HEK293T (cell line): ENCODE measurements around the gene PPP1R3A.

Experiments used
- CTCF ChIA-PET: fragments of 350-600 bp; formaldehyde crosslinking; extraction: SDS; loops from one replicate; lab custom pipeline; 2021; ENCODE audit warnings: antibody characterized with exemption, inconsistent platforms; lab: Yijun Ruan, JAX
- POLR2A ChIA-PET: fragments of 350-600 bp; formaldehyde crosslinking; extraction: SDS; loops from one replicate; lab custom pipeline; 2020; ENCODE audit warnings: antibody characterized with exemption, inconsistent platforms; lab: Yijun Ruan, JAX
- DNase-seq: peaks from one replicate; pipeline ENCODE4 v3.0.0; 2012; ENCODE audit warnings: mixed read lengths; ENCODE audit errors: extremely low spot score
- ARNT ChIP-seq: fragments of 450-650 bp; IDR thresholded peaks from 2 replicates; pipeline ENCODE4 v1.6.1; 2017; ENCODE audit warnings: mild to moderate bottlenecking
- BHLHE40 ChIP-seq: fragments of 450-650 bp; IDR thresholded peaks from 2 replicates; pipeline ENCODE4 v1.6.1; 2016; ENCODE audit warnings: mild to moderate bottlenecking, moderate library complexity, borderline replicate concordance
- CTBP1 ChIP-seq: fragments of 450-650 bp; IDR thresholded peaks from 2 replicates; pipeline ENCODE4 v1.6.1; 2016; ENCODE audit warnings: borderline replicate concordance
- ELF4 ChIP-seq: fragments of 450-650 bp; IDR thresholded peaks from 2 replicates; pipeline ENCODE4 v1.6.1; 2017; ENCODE audit warnings: antibody characterized with exemption
- FOXA1 ChIP-seq: fragments of 450-650 bp; IDR thresholded peaks from 2 replicates; pipeline ENCODE4 v1.6.1; 2016; ENCODE audit warnings: mild to moderate bottlenecking
- FOXK2 ChIP-seq: fragments of 450-650 bp; IDR thresholded peaks from 2 replicates; pipeline ENCODE4 v1.6.1; 2016; ENCODE audit warnings: mild to moderate bottlenecking
- FOXM1 ChIP-seq: fragments of 450-650 bp; IDR thresholded peaks from 2 replicates; pipeline ENCODE4 v1.6.1; 2017; ENCODE audit warnings: mild to moderate bottlenecking, borderline replicate concordance
- HDGF ChIP-seq: fragments of 450-650 bp; IDR thresholded peaks from 2 replicates; pipeline ENCODE4 v1.6.1; 2017; ENCODE audit warnings: antibody characterized with exemption, borderline replicate concordance
- L3MBTL2 ChIP-seq: fragments of 450-650 bp; conservative IDR thresholded peaks from 2 replicates; pipeline ENCODE4 v1.6.1; 2016; ENCODE audit warnings: mild to moderate bottlenecking
- LEF1 ChIP-seq: fragments of 450-650 bp; IDR thresholded peaks from 2 replicates; pipeline ENCODE4 v1.6.1; 2017; ENCODE audit warnings: mild to moderate bottlenecking, borderline replicate concordance
- NFRKB ChIP-seq: fragments of 450-650 bp; IDR thresholded peaks from 2 replicates; pipeline ENCODE4 v1.6.1; 2016; ENCODE audit warnings: mild to moderate bottlenecking, moderate library complexity
- SP1 ChIP-seq: fragments of 450-650 bp; IDR thresholded peaks from 2 replicates; pipeline ENCODE4 v1.6.1; 2017
- SUZ12 ChIP-seq: fragments of 450-650 bp; IDR thresholded peaks from 2 replicates; pipeline ENCODE4 v1.6.1; 2016; ENCODE audit warnings: mild to moderate bottlenecking
- TARDBP ChIP-seq: fragments of 450-650 bp; IDR thresholded peaks from 2 replicates; pipeline ENCODE4 v1.6.1; 2016
- ZNF384 ChIP-seq: fragments of 450-650 bp; IDR thresholded peaks from 2 replicates; pipeline ENCODE4 v1.6.1; 2016
- TF ChIP-seq, protein P1 (sequence below): fragments of 450-650 bp; IDR thresholded peaks from 2 replicates; pipeline ENCODE4 v1.6.1; 2016

PPP1R3A gene

DNA sequence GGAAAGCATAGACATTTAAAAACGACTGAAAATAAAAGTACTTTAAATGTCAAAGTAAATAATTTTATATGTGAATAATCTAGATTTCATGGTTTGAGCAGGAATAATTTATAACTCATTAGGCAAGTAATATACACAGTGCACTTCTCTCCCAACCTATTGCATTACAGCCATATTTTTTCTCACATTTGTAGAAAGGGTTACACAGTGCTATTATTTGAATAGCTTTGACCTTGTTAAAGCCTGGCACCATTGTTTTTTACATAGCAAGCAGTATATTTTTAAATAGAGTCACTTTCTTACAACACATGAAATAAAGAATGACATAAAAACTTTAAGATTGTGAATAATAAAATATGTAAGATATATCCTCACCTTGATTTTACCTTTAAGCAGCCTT, 969 bp downstream of the PPP1R3A start:
- POLR2A ChIA-PET, result no interaction called here
- CTCF ChIA-PET, result interaction anchor here (0.6 kb wide), 1 partner anchor 1090 kb away, joined by 3 read pairs; no protein-coding TSS in a partner anchor
- TF ChIP-seq SP1, result no peak
- TF ChIP-seq ZNF384, result no peak
- no peak for TF ChIP-seq FOXK2
- no peak for TF ChIP-seq FOXA1
- no peak for TF ChIP-seq CTBP1
- TF ChIP-seq ARNT, result no peak
- TF ChIP-seq TARDBP, result no peak
- TF ChIP-seq ELF4, result no peak
- TF ChIP-seq SUZ12, result no peak
- no peak for TF ChIP-seq BHLHE40
- no peak for TF ChIP-seq HDGF
- no peak for TF ChIP-seq L3MBTL2
- TF ChIP-seq, protein P1, sequence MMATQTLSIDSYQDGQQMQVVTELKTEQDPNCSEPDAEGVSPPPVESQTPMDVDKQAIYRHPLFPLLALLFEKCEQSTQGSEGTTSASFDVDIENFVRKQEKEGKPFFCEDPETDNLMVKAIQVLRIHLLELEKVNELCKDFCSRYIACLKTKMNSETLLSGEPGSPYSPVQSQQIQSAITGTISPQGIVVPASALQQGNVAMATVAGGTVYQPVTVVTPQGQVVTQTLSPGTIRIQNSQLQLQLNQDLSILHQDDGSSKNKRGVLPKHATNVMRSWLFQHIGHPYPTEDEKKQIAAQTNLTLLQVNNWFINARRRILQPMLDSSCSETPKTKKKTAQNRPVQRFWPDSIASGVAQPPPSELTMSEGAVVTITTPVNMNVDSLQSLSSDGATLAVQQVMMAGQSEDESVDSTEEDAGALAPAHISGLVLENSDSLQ, result no peak
- no peak for TF ChIP-seq FOXM1
- TF ChIP-seq NFRKB, result no peak
- TF ChIP-seq LEF1, result no peak
- DNase-seq, result no peak

DNA sequence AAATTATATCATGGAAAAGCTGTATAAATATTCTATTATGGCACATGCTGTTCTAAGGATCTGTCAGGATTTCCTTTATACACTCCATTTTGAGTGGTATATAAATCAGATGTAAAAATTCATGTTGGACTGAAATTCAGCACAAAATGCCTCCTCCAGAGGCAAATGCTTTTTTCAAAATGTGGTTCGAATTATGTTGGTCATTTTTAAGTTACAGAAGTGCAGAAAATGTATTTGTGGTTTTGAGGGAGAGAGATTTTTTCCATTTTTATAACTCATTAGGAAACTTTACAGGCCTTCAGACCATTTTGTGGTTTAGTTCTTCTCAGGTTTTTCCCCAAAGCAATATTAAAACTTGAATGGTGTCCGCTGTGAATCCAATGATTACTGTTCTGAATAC, 2.9 kb downstream of the PPP1R3A start:
- ChIA-PET CTCF (interaction anchor here (0.8 kb wide), 1 partner anchor 614 kb away, joined by 4 read pairs; no protein-coding TSS in a partner anchor), POLR2A (no interaction called here)
- TF ChIP-seq ARNT (no peak), LEF1 (no peak), SUZ12 (no peak), SP1 (no peak)
- no peak for DNase-seq

DNA sequence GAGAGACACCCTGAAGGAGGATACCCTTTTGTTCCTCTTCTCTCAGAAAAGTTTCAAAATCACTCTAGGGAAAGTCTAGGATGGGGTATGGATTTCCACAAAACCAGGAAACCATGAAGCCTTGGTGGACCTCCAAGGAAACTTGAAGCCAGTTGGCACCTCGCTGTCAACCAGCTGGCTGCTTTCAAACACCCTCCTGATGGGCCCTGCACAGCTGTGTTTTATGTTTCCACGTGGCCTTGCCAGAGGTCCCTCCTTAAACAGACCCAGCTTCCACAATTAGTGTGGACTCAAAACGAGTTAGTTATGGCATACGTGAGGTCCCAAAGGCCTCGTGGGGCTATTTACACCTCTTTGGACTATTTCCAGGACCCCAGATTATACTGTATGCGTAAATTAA, 5.9 kb downstream of the PPP1R3A start:
- DNase-seq, result no peak
- TF ChIP-seq ARNT, result no peak
- no peak for TF ChIP-seq TARDBP
- no peak for TF ChIP-seq BHLHE40
- no peak for TF ChIP-seq L3MBTL2
- no peak for TF ChIP-seq SP1
- no peak for TF ChIP-seq FOXA1
- TF ChIP-seq, protein P1, result no peak
- no peak for TF ChIP-seq SUZ12
- no peak for TF ChIP-seq LEF1
- TF ChIP-seq FOXK2, result no peak
- TF ChIP-seq HDGF, result no peak
- no peak for TF ChIP-seq NFRKB
- TF ChIP-seq ZNF384, result no peak
- TF ChIP-seq ELF4, result no peak
- no peak for TF ChIP-seq FOXM1
- no peak for TF ChIP-seq CTBP1
- CTCF ChIA-PET, result no interaction called here
- POLR2A ChIA-PET, result no interaction called here

DNA sequence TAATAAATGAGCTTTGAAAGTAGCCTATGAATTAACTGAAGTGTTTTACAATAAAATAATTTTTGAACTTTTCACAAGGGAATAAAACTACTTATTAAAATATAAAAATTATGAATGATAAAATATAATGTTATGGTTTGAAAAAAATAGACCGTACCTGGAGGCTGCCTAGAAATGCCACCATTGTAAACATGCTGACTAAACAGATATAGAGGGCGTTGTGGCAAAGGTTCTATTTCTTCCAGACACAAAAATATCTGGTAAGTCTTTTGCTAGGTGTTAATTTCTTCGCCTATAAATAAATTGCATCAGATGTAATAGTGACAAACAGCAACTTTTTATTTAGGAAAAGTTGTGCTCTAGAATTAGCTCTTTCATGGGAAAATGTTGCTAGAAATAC, 11.2 kb downstream of the PPP1R3A start:
- ChIA-PET POLR2A (no interaction called here), CTCF (no interaction called here)
- no peak for TF ChIP-seq ELF4
- TF ChIP-seq ZNF384, result no peak
- TF ChIP-seq TARDBP, result no peak
- no peak for TF ChIP-seq CTBP1
- TF ChIP-seq FOXA1, result no peak
- no peak for TF ChIP-seq HDGF
- TF ChIP-seq SUZ12, result no peak
- no peak for TF ChIP-seq BHLHE40
- DNase-seq, result no peak

DNA sequence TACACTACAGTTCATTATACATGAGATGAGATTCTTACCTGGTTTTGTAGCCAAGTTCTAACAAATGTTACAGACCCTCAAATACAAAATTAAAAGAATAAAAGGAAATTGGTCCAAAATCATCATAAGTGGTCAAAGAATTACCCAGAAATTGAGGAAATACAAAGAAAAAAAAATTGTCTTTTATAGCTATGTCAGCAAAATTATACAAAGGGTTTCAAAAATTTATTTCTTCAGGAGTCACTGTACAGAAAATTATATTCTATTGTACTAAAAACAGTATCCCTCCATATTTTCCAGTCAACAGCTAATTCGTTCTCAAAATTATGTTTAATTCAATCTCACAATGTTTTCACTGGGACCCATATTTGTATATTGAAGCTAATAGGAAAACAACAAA, 14.3 kb downstream of the PPP1R3A start:
- DNase-seq, result no peak
- ChIA-PET POLR2A (no interaction called here), CTCF (interaction anchor here (0.5 kb wide), 1 partner anchor 758 kb away, joined by 3 read pairs; no protein-coding TSS in a partner anchor)
- TF ChIP-seq LEF1 (no peak), SUZ12 (no peak), NFRKB (no peak), HDGF (no peak), FOXK2 (no peak), FOXA1 (no peak)

DNA sequence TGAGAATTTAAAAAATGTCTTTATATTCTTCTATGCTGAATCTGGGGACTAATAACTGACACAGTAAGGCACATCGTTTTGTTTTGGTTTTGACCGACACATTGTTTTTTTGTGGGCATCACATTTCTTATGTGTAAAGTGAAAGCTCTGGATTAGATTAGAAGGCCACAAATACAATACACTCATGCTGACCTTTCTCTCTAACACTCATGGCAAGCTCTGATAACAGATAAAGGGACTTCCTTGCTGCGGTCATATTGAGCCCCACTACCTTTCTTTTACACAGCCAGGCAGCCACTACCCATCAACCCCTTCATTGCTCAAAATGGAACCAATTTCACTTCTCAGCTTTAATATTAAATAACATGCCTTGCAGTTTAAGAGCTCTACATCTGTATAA, 26.0 kb downstream of the PPP1R3A start:
- DNase-seq, result no peak
- TF ChIP-seq FOXM1 (no peak), ARNT (no peak), BHLHE40 (no peak), FOXA1 (no peak), FOXK2 (no peak), TARDBP (no peak), LEF1 (no peak), HDGF (no peak), ZNF384 (no peak), ELF4 (no peak), SP1 (no peak), CTBP1 (no peak)
- TF ChIP-seq, protein P1, result no peak
- CTCF ChIA-PET, result no interaction called here
- POLR2A ChIA-PET, result no interaction called here

DNA sequence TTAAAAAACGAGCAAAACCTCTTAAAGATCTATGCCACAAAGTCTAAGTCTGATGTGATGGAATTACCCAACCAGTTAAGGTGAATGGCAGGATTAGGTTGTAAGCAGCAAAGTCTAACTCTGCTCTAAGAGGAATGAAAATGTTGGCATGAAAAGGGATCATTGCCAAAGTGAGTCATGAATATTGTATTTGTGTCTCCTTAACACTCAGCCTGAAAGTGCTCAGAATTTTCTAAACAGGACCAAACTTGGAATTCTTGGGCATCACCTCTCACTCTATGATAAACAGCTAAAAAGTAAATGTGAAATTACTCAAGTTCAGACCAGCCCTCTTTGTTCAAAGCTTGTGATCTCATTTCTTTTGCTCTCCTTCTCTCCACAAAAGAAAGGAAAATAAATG, 27.0 kb downstream of the PPP1R3A start:
- DNase-seq, result no peak
- CTCF ChIA-PET, result interaction anchor here (0.7 kb wide), 1 partner anchor 9 kb away, joined by 3 read pairs; no protein-coding TSS in a partner anchor
- POLR2A ChIA-PET, result no interaction called here
- TF ChIP-seq FOXA1 (no peak), ELF4 (no peak), HDGF (no peak), LEF1 (no peak), FOXM1 (no peak), CTBP1 (no peak), SP1 (no peak), ARNT (no peak), ZNF384 (no peak), L3MBTL2 (no peak), NFRKB (no peak), FOXK2 (no peak), TARDBP (no peak), SUZ12 (no peak)
- TF ChIP-seq, protein P1, result no peak
